HepG2 (cell line): Measurements from ENCODE around the gene MFRP. TPM values are rescaled to one million over a fixed set of nuclear protein-coding genes. Genes with fewer than 3 reads are reported as not detected.

Experiments
- GABPB1 ChIP-seq: IDR thresholded peaks from 2 replicates; pipeline ENCODE4 v1.6.1; 2016; ENCODE audit warnings: mild to moderate bottlenecking, missing genetic modification reagents, moderate library complexity, missing compliant biosample characterization
- HNF4A ChIP-seq: sonication (generic); formaldehyde crosslinking; IDR thresholded peaks from 2 replicates; pipeline ENCODE4 v1.4.0; 2020; ENCODE audit warnings: missing genetic modification reagents
- RARG ChIP-seq: sonication (generic); formaldehyde crosslinking; IDR thresholded peaks from 2 replicates; pipeline ENCODE4 v1.4.0; 2020; ENCODE audit warnings: low read depth, mild to moderate bottlenecking, missing genetic modification reagents
- ZNF263 ChIP-seq: sonication (generic); formaldehyde crosslinking; IDR thresholded peaks from 2 replicates; pipeline ENCODE4 v1.4.0; 2020; ENCODE audit warnings: missing genetic modification reagents
- ZNF562 ChIP-seq: sonication (generic); formaldehyde crosslinking; IDR thresholded peaks from 2 replicates; pipeline ENCODE4 v1.8.0; 2022; ENCODE audit warnings: missing genetic modification reagents, borderline replicate concordance
- ZNF605 ChIP-seq: sonication (generic); formaldehyde crosslinking; IDR thresholded peaks from 2 replicates; pipeline ENCODE4 v1.8.0; 2022; ENCODE audit warnings: mild to moderate bottlenecking, missing genetic modification reagents
- ZNF776 ChIP-seq: sonication (generic); formaldehyde crosslinking; IDR thresholded peaks from 2 replicates; pipeline ENCODE4 v1.4.0; 2020; ENCODE audit warnings: mild to moderate bottlenecking, missing genetic modification reagents
- polyA plus RNA-seq, 8 experiments: library from polyadenylated mRNA; depleted of rRNA in 3 of 8; stranded (reverse) in 7 of 8; unstranded in 1 of 8; fragments of >200 nt; fragmentation: Illumina TruSeq in 4 of 8; extraction: Trizol in 4 of 8; gene quantifications; 2 replicates each; pipeline versions ENCODE4 v1.2.1 to v1.2.3, GENCODE V29; 2011 to 2016; ENCODE audit warnings: low read depth in 4 of 8, missing spikeins in 1 of 8, mixed read lengths in 1 of 8; ENCODE audit not compliant: insufficient read depth in 1 of 8
- total RNA-seq, 5 experiments: library from RNA; depleted of rRNA; stranded (reverse); fragments of >200 nt; fragmentation: Illumina TruSeq; extraction: Trizol; gene quantifications; 2 replicates each; pipeline ENCODE4 v1.2.3, GENCODE V29; 2016; ENCODE audit warnings: low read depth in 1 of 5
- TF ChIP-seq, protein P1 (sequence below): sonication (generic); formaldehyde crosslinking; IDR thresholded peaks from 2 replicates; pipeline ENCODE4 v1.5.1; 2020; ENCODE audit warnings: missing genetic modification reagents, mild to moderate bottlenecking, borderline replicate concordance
- TF ChIP-seq, protein P2 (sequence below): sonication (generic); formaldehyde crosslinking; IDR thresholded peaks from 2 replicates; pipeline ENCODE4 v1.5.1; 2020; ENCODE audit warnings: missing genetic modification reagents, mild to moderate bottlenecking, borderline replicate concordance
- TF ChIP-seq, protein P3 (sequence below): sonication (generic); formaldehyde crosslinking; conservative IDR thresholded peaks from 2 replicates; pipeline ENCODE4 v1.8.0; 2022; ENCODE audit warnings: mild to moderate bottlenecking, moderate library complexity, missing genetic modification reagents
- TF ChIP-seq, protein P4 (sequence below): IDR thresholded peaks from 2 replicates; pipeline ENCODE4 v1.6.1; 2016; ENCODE audit warnings: low read depth, missing genetic modification reagents, missing compliant biosample characterization
- TF ChIP-seq, protein P5 (sequence below): sonication (generic); formaldehyde crosslinking; IDR thresholded peaks from 2 replicates; pipeline ENCODE4 v1.5.0; 2020; ENCODE audit warnings: missing genetic modification reagents
- TF ChIP-seq, protein P6 (sequence below): sonication (generic); formaldehyde crosslinking; IDR thresholded peaks from 2 replicates; pipeline ENCODE4 v1.8.0; 2022; ENCODE audit warnings: missing genetic modification reagents, mild to moderate bottlenecking, borderline replicate concordance

The MFRP gene
- total and polyA plus RNA-seq, 2 of the 13 experiments (the other 11 are each of a cell fraction or from before 2014, with no cell fraction given) = not detected

DNA sequence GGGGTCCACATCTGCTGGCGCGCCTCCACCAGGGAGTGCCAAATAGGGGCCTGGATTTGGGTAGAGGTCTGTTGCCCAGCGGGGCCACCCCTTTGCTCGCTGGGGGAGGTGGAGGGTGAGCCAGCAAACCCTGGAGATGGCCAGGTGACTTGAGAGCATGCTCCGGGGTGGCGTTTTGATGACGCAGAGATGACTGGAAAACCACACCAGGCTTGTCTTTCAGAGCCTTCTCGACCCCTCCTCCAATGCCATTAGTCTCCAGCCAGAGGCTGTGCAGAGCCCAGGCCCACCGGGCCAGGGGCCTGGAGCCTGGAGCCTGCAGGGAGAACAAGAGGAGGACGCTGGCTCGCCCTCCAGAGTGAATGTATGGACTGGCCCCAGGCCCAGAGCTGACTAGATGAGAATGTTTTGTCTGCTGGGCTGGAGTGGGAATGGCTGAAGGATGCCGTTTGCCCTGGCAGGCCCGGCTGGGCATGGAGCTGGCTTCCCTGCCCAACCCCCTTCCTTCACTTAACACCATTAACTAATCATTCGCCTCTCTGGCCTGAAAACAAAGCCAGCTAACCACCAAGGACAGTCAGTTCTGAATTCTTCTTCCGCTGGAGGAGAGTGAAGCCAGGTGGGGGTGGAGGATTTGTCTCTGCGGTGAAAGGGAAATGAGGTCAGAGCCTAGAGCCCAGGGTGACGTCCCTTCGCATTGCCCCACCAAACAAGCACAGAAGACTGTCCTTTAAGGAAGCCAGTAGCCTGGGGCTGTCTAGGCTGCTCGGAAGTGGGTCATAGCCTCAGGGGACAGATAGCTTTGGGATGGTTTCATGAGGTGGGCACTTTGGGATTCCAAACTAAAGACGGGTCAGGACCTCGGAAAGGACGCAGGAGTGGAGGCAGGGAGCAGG, 28.0 kb downstream of the MFRP start (continued):
- TF ChIP-seq, protein P1, sequence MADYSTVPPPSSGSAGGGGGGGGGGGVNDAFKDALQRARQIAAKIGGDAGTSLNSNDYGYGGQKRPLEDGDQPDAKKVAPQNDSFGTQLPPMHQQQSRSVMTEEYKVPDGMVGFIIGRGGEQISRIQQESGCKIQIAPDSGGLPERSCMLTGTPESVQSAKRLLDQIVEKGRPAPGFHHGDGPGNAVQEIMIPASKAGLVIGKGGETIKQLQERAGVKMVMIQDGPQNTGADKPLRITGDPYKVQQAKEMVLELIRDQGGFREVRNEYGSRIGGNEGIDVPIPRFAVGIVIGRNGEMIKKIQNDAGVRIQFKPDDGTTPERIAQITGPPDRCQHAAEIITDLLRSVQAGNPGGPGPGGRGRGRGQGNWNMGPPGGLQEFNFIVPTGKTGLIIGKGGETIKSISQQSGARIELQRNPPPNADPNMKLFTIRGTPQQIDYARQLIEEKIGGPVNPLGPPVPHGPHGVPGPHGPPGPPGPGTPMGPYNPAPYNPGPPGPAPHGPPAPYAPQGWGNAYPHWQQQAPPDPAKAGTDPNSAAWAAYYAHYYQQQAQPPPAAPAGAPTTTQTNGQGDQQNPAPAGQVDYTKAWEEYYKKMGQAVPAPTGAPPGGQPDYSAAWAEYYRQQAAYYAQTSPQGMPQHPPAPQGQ = no peak
- TF ChIP-seq ZNF776 (CRISPR knock-in tag) (no peak), HNF4A (CRISPR knock-in tag) (no peak), ZNF562 (CRISPR knock-in tag) (no peak), ZNF605 (no peak), ZNF263 (CRISPR knock-in tag) (no peak), RARG (no peak), GABPB1 (CRISPR knock-in tag) (peak; percentile 76)
- TF ChIP-seq, protein P2, sequence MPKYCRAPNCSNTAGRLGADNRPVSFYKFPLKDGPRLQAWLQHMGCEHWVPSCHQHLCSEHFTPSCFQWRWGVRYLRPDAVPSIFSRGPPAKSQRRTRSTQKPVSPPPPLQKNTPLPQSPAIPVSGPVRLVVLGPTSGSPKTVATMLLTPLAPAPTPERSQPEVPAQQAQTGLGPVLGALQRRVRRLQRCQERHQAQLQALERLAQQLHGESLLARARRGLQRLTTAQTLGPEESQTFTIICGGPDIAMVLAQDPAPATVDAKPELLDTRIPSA = no peak
- TF ChIP-seq, protein P3, sequence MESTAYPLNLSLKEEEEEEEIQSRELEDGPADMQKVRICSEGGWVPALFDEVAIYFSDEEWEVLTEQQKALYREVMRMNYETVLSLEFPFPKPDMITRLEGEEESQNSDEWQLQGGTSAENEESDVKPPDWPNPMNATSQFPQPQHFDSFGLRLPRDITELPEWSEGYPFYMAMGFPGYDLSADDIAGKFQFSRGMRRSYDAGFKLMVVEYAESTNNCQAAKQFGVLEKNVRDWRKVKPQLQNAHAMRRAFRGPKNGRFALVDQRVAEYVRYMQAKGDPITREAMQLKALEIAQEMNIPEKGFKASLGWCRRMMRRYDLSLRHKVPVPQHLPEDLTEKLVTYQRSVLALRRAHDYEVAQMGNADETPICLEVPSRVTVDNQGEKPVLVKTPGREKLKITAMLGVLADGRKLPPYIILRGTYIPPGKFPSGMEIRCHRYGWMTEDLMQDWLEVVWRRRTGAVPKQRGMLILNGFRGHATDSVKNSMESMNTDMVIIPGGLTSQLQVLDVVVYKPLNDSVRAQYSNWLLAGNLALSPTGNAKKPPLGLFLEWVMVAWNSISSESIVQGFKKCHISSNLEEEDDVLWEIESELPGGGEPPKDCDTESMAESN (CRISPR knock-in tag) = no peak
- TF ChIP-seq, protein P4, sequence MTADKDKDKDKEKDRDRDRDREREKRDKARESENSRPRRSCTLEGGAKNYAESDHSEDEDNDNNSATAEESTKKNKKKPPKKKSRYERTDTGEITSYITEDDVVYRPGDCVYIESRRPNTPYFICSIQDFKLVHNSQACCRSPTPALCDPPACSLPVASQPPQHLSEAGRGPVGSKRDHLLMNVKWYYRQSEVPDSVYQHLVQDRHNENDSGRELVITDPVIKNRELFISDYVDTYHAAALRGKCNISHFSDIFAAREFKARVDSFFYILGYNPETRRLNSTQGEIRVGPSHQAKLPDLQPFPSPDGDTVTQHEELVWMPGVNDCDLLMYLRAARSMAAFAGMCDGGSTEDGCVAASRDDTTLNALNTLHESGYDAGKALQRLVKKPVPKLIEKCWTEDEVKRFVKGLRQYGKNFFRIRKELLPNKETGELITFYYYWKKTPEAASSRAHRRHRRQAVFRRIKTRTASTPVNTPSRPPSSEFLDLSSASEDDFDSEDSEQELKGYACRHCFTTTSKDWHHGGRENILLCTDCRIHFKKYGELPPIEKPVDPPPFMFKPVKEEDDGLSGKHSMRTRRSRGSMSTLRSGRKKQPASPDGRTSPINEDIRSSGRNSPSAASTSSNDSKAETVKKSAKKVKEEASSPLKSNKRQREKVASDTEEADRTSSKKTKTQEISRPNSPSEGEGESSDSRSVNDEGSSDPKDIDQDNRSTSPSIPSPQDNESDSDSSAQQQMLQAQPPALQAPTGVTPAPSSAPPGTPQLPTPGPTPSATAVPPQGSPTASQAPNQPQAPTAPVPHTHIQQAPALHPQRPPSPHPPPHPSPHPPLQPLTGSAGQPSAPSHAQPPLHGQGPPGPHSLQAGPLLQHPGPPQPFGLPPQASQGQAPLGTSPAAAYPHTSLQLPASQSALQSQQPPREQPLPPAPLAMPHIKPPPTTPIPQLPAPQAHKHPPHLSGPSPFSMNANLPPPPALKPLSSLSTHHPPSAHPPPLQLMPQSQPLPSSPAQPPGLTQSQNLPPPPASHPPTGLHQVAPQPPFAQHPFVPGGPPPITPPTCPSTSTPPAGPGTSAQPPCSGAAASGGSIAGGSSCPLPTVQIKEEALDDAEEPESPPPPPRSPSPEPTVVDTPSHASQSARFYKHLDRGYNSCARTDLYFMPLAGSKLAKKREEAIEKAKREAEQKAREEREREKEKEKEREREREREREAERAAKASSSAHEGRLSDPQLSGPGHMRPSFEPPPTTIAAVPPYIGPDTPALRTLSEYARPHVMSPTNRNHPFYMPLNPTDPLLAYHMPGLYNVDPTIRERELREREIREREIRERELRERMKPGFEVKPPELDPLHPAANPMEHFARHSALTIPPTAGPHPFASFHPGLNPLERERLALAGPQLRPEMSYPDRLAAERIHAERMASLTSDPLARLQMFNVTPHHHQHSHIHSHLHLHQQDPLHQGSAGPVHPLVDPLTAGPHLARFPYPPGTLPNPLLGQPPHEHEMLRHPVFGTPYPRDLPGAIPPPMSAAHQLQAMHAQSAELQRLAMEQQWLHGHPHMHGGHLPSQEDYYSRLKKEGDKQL (CRISPR knock-in tag) = no peak
- TF ChIP-seq, protein P5, sequence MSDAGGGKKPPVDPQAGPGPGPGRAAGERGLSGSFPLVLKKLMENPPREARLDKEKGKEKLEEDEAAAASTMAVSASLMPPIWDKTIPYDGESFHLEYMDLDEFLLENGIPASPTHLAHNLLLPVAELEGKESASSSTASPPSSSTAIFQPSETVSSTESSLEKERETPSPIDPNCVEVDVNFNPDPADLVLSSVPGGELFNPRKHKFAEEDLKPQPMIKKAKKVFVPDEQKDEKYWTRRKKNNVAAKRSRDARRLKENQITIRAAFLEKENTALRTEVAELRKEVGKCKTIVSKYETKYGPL (CRISPR knock-in tag) = no peak
- TF ChIP-seq, protein P6, sequence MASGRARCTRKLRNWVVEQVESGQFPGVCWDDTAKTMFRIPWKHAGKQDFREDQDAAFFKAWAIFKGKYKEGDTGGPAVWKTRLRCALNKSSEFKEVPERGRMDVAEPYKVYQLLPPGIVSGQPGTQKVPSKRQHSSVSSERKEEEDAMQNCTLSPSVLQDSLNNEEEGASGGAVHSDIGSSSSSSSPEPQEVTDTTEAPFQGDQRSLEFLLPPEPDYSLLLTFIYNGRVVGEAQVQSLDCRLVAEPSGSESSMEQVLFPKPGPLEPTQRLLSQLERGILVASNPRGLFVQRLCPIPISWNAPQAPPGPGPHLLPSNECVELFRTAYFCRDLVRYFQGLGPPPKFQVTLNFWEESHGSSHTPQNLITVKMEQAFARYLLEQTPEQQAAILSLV (CRISPR knock-in tag) = no peak; the same call in 1 of the 2 replicates
